ENCODE results near the gene MARK3. TPM values are rescaled to one million over a fixed set of nuclear protein-coding genes. Genes with fewer than 3 reads are reported as not detected.

The MARK3 gene
- total and polyA plus RNA-seq, 2 of the 4 experiments (the other 2 are of a cell fraction), result 78.5 to 80.5 TPM

DNA sequence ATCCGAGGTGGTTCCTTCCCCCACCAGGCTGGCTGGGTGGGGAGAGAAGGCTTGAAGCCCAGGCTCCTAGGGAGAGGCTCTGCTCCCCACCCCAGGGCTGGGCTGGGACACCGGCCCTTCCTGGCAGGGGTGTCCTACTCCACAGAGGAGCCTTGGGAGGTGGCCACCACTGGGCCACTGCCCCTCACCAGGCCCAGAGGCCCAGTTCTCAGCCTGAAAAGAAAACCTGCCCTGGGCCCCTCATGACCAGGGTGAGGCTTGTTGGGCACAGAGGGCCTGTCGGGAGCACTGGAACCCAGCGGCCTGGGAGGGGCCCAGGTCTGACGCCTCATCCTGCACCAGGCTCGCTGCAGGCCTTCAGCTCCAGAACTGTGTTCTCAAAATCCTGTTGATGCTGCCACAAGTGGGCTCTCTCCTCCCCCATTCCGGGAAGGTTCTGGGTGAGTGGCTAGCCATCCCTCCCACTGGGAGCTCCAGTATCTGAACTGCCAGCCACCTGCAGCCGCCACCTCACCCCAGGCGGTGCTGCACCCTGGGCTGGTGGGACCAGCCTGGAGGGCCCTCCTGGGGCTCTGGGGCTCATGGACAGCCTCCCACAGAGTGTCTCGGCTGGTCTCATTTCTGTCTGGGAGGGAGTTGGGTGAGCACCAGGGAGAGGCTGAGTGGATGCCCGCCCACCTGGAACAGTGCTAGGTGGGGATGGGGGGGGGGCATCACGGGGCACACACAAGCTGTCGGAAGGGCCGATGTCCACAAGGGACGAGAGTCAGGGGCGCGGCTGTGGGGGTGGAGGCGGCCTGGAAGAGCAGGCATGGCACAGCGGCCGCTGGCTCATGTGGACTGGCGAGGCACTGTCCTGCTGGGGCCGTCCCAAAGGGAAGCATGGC lies 165.5 kb downstream of the MARK3 start:
- dilution Hi-C loops (cut with HindIII; ENCODE audit: low sequenced_read_pairs, unreplicated experiment), result no loop called here
- no peaks in the 10 kb centered on the region for H3K27me3 ChIP-seq (ENCODE audit: control insufficient read depth, insufficient read depth, low read length)
- DNase-seq, result no peak

More for the DNA sequence above, 165.5 kb downstream of the MARK3 start:
- TF ChIP-seq RAD21 (IDR thresholded peaks at IDR 0.05; ENCODE audit: low read length), result no peak
- Histone ChIP-seq H3K14ac (replicated peaks; ENCODE audit: low read depth, low read length) (no peak overlapping the region), H3K9ac (ENCODE audit: low read depth, low read length) (no peak overlapping the region), H3K4me3 (ENCODE audit: insufficient read depth, low read depth, low read length) (no peak overlapping the region), H3K4me1 (ENCODE audit: control insufficient read depth, insufficient read depth, low read length) (peaks cover 9% of the 10 kb centered on the region), H3K23ac (ENCODE audit: low read depth, low read length) (no peak overlapping the region), H2BK20ac (ENCODE audit: low read depth, low read length) (no peak overlapping the region), H3K79me1 (ENCODE audit: low read depth in 1 of 2, low read length in 2 of 2) (peaks cover 0 to 28% of the 10 kb centered on the region in 2 experiments; a peak in 3 of 4 replicates), H3K18ac (ENCODE audit: low read depth, low read length) (no peak overlapping the region), H2BK15ac (ENCODE audit: low read depth, low read length) (no peak overlapping the region), H3K4ac (ENCODE audit: low read depth, low read length) (no peak overlapping the region), H4K5ac (ENCODE audit: low read depth, low read length) (no peak overlapping the region), H3K9me1 (ENCODE audit: insufficient read depth, low read length) (peaks cover 8% of the 10 kb centered on the region; the same call in 1 of the 2 replicates), H2AK9ac (replicated peaks; ENCODE audit: low read depth, low read length, poor library complexity) (no peak overlapping the region), H3K9me3 (ENCODE audit: control insufficient read depth, insufficient read depth, low read length) (no peaks in the 10 kb centered on the region), H2BK5ac (ENCODE audit: low read depth, low read length, poor library complexity, severe bottlenecking) (no peak overlapping the region), H2AFZ (replicated peaks; ENCODE audit: low read length, poor library complexity) (no peak overlapping the region), H4K8ac (ENCODE audit: low read depth in 2 of 2, low read length in 2 of 2) (no peak overlapping the region), H2BK120ac (ENCODE audit: low read depth, low read length) (no peak overlapping the region), H4K20me1 (ENCODE audit: insufficient read depth, low read length) (peaks cover 16% of the 10 kb centered on the region; the same call in 1 of the 2 replicates), H2AK5ac (ENCODE audit: low read depth, low read length) (no peak overlapping the region), H3K56ac (ENCODE audit: extremely low read depth, insufficient read depth, low read length) (no peak overlapping the region), H4K91ac (ENCODE audit: insufficient read depth, low read depth, low read length) (no peak overlapping the region), H3K4me2 (ENCODE audit: low read depth, low read length) (no peak overlapping the region), H3K36me3 (ENCODE audit: control insufficient read depth, insufficient read depth, low read length) (no peaks in the 10 kb centered on the region), H3K27ac (ENCODE audit: insufficient read depth, low read length) (no peak overlapping the region)
- intact Hi-C loops (cut with micrococcal nuclease), result no loop called here
- in situ Hi-C loops (cut with MboI; ENCODE audit: low sequenced_read_pairs), result no loop called here
- ChIA-PET POLR2A (ENCODE audit: unreplicated experiment) (interaction anchor here (0.7 kb wide), 1 partner anchor 21 kb away, joined by 4 read pairs; no protein-coding TSS in a partner anchor), CTCF (no interaction called here)
- ATAC-seq (ENCODE audit: low read depth), result no peak
- BruUV-seq (replicated peaks), result no TSS peak
- 83% methylated on average over 10 of the region's 22 CpGs; no CpG with 5 or more reads in 1 of the 2 experiments for WGBS, 2 experiments (ENCODE audit: extremely low coverage in 2 of 2, insufficient read length in 1 of 2)

Data from IMR-90 (cell line).